22Rv1 (cell line): ENCODE measurements around the gene SLC27A5.

Source experiments
- H3K27ac ChIP-seq: fragments of 450-650 bp; 2 replicates; pipeline ENCODE4 v1.5.1; 2017
- ZFX ChIP-seq: fragments of 450-650 bp; IDR thresholded peaks from 2 replicates; pipeline ENCODE4 v1.6.1; 2017; ENCODE audit warnings: antibody characterized with exemption, borderline replicate concordance
- TF ChIP-seq, protein P1 (sequence below): fragments of 450-650 bp; IDR thresholded peaks from 2 replicates; pipeline ENCODE4 v1.5.1; 2017; ENCODE audit warnings: mild to moderate bottlenecking

The SLC27A5 gene, protein sequence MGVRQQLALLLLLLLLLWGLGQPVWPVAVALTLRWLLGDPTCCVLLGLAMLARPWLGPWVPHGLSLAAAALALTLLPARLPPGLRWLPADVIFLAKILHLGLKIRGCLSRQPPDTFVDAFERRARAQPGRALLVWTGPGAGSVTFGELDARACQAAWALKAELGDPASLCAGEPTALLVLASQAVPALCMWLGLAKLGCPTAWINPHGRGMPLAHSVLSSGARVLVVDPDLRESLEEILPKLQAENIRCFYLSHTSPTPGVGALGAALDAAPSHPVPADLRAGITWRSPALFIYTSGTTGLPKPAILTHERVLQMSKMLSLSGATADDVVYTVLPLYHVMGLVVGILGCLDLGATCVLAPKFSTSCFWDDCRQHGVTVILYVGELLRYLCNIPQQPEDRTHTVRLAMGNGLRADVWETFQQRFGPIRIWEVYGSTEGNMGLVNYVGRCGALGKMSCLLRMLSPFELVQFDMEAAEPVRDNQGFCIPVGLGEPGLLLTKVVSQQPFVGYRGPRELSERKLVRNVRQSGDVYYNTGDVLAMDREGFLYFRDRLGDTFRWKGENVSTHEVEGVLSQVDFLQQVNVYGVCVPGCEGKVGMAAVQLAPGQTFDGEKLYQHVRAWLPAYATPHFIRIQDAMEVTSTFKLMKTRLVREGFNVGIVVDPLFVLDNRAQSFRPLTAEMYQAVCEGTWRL

DNA sequence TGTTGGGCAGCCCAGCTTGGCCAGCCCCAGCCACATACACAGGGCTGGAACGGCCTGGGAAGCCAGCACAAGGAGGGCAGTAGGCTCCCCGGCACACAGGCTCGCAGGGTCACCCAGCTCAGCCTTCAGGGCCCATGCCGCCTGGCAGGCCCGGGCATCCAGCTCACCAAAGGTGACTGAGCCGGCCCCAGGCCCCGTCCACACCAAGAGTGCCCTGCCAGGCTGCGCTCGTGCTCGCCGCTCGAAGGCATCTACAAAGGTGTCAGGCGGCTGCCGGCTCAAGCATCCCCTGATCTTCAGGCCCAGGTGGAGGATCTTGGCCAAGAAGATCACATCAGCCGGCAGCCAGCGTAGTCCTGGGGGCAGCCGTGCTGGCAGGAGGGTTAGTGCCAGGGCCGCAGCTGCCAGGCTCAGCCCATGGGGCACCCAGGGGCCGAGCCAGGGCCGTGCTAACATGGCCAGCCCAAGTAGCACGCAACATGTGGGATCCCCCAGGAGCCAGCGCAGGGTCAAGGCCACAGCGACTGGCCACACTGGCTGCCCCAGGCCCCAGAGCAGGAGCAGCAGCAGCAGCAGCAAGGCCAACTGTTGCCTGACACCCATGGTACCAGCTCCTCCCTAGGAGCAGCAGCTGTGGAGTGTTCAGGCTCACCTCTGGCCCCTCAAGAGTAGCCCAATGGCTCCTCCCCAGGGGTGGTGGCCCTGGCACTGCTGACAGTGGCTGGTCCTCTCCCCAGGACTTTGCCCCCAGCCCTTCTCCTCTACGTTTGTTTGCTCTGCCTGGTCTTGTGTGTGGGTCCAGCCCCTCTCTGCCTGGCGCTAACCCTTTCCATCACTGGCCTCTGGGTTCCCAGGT is at the start of gene SLC27A5:
TSS of gene SLC27A5 (minus strand) at position 640 of the 856 bp plus-strand sequence. CDS start at position 603, 37 bp downstream.
- peak within 1 kb of the TSS; percentile 86; the same call in 1 of the 2 replicates for H3K27ac ChIP-seq
- TF ChIP-seq, protein P1, sequence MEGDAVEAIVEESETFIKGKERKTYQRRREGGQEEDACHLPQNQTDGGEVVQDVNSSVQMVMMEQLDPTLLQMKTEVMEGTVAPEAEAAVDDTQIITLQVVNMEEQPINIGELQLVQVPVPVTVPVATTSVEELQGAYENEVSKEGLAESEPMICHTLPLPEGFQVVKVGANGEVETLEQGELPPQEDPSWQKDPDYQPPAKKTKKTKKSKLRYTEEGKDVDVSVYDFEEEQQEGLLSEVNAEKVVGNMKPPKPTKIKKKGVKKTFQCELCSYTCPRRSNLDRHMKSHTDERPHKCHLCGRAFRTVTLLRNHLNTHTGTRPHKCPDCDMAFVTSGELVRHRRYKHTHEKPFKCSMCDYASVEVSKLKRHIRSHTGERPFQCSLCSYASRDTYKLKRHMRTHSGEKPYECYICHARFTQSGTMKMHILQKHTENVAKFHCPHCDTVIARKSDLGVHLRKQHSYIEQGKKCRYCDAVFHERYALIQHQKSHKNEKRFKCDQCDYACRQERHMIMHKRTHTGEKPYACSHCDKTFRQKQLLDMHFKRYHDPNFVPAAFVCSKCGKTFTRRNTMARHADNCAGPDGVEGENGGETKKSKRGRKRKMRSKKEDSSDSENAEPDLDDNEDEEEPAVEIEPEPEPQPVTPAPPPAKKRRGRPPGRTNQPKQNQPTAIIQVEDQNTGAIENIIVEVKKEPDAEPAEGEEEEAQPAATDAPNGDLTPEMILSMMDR: no peak
- no peak for TF ChIP-seq ZFX

DNA sequence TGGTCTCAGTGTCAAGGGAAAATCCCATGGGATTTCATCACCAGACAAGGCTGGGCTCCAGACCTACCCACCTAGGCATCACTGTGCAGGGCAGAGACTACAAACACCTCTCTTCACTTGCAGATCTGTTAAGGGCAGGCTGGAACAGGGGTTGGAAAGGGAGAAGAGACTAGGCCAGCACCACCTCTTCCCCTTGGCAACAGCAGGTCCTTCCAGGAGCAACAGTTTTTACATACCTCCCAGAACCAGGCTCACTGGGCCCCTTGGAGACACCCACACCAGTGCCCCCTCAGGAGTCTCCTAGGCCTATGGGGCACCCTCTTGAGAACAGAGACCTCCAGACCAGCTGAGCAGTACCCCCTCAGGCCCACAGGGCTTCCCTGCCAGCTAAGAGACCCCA is 49.1 kb upstream of the SLC27A5 start:
- H3K27ac ChIP-seq: peak overlapping the region; percentile 99
- no peak for TF ChIP-seq ZFX
- TF ChIP-seq, protein P1: no peak

DNA sequence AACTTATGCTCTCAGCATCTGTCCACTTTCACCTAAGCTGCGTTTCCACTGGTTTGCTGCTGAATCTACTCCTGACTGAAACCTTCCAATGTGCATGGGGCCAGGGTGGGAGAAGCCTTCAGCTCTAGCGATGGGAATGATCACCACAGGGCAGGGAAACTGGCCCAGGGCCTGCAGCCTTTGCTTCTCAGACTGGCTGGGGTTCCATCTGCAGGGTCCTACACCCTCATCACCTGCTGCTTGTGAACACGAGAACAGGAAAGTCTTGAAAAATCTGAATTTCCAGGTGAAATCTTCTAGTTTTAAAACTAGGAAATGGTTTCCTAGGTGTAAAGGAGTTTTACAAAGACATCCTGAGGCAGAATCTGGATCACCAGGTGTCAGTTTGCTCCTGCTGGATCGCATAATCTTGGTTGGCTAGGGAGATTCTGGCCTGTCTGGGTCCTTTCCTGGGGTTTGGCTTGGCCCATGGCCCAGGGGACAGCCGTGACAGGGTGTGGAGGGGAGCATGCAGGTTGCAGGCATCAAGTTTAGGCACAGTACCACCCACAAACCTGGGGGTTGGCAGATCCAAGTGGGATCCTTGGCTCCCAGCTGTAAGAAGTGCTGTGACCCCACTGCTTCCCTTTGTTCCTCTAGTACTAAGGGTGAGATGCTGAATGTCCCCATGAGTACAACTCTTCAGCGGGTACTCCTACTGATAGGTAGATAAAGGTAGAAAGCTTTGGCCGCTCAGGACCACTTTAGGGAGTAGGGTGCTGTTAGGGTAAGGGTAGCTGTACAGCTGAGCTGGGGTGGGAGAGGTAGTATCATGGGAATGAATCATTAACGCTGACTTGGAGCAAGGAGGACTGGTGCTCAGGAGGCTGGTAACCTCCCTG is 48.5 kb upstream of the SLC27A5 start:
- TF ChIP-seq ZFX: no peak
- TF ChIP-seq, protein P1: no peak
- peak overlapping the region; percentile 99 for H3K27ac ChIP-seq

DNA sequence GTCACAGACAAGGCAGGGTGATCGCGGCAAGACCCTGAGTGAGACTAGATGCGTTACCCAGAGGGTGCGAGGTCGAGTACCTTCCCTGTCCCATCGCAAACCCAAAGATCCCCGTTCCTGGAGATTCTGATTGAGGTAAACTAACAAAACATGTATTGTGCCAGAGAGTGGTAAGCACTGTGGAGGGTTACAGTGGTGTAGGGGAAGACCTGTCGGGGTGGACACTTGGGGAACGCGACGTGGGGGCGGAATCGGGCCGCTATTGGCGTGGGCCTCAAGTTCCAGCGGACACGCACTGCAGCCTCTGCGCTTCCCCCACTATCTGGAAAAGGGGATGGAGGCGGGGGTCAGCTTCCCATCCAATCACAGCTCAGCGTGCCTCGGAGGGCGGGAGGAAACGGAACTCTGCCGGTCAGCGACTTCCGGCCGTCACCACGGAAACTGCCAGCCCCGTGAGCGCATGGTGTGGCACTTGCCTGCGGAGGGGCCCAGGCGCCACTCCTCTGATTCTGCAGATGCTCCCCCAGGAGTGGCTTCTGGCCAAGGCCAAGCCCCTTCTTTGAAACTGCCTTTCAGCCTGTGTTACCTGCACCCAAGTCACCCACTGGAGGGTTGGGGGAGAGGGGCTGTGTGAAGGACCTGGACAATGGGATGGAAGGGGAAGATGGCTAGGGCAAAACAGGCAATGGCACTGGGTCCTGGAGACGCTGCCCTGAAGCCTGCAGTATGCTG is 47.6 kb upstream of the SLC27A5 start:
- H3K27ac ChIP-seq: peak overlapping the region; percentile 99
- TF ChIP-seq, protein P1: no peak
- no peak for TF ChIP-seq ZFX

DNA sequence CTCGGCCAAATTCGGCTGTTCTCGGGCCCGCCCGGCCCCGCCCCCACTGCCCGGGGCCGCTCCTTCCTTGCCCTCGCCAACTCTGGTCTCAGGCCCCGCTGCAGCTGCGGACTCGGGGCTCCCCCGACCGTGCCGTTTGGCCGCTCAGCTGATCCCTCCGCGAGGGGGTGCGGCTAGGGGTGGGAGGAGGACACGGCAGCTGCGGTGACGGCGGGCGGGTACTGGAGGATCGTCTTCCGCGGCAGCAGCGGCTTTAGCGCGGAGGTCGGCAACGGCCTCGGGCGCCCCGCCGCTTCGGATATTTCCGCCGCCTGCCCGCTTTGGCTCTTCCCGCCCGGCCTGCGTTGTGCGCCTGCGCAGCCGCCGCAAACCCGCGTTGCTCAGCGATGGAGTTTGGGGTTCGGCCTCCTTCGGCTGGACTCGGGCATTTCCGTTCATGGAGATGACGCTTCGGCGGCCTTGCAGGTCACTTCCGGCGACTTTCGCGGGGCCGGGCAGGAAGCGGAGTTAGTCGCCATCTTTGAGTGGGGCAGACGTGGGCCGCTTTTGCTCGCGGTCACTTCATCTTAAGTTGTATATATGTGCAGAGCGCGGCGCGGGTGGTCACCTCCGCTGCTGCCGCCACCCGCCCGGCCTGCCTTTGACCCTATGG is 47.0 kb upstream of the SLC27A5 start:
- H3K27ac ChIP-seq: peak overlapping the region; percentile 99
- TF ChIP-seq ZFX: no peak
- TF ChIP-seq, protein P1: no peak
